Stimulated activated CD4-positive, alpha-beta T cell treated with anti-CD3 and anti-CD28 coated beads, TNF-alpha, amount 100 ng/mL, for 1 hour (primary cell): Measurements from ENCODE around the gene KCTD21.

ENCODE experiments used
- DNase-seq, 3 donors: peaks; one replicate each; pipeline ENCODE4 v3.0.0-alpha.2; 2020; ENCODE audit warnings: low read depth in 3 of 3, low spot score in 1 of 3

The KCTD21 gene

DNA sequence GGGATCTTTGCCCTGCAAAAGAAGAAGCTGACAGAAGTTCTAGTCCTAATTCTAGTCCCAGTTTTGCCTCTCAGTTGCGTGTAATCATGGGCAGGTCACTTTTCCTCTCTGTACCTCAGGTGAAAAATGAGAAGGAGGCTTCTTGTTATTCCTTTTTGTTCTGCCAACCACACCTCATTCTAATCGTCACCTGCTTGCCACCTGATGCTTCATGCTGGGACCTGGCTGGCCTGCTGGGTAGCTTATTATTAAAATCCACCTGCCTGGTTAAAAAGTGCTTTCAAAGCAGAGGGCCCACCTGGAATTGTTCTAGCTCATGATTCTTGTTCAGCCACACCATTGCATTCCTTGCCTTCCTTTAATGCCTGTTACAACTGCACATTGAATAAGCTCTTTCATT lies 40.6 kb downstream of the KCTD21 start:
- DNase-seq, result no peak

DNA sequence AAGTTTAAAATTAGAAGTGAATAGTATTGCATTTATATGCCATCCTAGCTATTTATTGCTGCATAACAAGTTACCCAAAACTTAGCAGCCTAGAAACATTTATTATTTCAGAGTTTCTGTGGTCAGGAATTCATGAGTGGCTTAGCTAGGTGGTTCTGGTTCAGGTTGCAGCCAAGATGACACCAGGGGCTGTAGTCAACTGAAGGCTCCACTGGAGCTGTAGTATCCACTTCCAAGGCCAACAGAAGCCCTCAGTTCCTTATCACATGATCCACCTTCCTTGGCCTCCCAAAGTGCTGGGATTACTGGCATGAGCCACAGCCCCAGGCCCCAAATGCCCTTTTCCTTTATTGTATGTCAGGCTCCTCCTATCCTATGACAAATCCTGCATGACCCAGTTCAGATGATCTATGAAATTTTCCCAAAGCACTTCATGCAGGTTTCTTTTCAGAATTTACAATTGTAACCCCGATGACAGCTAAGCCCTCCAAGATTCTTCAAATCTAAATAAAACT lies 42.9 kb downstream of the KCTD21 start:
- no peak for DNase-seq

DNA sequence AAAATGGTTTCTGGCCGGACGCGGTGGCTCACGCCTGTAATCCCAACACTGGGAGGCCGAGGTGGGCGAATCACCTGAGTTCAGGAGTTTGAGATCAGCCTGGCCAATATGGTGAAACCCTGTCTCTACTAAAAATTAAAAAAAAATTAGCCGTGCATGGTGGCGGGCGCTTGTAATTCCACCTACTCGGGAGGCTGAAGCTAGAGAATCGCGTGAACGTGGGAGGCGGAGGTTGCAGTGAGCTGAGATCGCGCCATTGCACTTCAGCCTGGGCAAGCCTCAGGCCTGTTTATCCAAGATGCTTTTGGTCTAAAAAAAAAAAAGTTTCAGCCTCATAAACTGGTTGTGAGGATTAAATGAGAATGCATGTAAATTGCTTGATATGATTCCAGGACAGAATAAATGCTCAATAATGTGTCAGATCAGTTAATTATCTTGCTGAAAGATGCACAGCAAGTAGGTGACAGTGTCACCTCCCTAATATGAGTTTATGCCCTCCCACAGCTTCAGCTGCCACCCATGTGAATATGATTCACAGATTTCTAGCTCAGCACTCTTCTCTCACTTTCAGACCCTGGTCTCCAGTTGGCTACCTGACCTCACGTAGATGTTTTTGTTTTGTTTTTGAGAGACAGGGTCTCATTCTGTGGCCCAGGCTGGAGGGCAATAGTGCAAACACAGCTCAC lies 47.9 kb downstream of the KCTD21 start:
- no peak for DNase-seq

DNA sequence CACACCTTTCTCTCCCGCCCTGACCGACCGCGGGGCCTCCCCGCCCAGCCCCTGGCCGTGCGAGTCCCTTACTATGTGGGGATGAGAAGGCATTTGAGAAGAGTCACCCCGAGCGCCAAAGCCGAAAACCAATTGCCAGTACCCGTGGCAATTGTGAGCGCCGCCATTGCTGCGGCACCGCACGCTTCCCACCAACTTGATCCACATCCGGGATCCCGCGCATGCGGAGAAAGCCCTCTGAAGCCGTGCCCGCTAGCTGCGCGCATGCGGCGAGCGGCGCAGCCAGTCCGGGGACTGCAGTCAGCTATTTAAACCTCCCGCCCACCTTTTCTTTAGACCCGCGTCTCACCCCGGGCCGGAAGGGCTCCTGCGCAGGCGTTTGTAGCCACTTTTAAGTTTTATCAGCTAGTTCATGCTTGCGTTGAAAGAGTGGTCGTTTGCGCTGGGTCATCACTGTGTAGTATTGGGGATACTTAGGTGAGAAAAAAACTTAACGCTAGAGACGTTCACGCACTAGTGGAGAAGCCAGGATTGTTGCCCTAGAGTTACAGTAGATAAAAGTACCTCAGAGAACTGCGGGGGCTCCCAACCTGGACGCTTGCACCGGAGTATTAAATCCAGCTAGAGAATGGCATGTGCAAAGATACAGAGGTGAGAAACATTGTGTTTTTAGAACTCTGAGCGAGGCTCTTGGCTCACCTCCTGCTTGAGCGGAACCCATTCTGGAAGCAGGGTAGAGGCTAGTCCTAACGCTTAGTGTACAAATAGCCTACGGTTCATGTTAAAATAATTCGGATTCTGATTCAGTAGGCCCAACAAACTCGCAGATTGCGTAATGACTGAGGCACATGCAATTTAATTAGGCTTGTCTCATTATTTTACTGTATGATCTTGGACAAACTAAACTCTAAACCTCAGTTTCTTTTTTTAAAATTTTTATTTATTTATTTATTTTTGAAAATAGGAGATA lies 48.7 kb downstream of the KCTD21 start, which contains the start of gene ALG8:
Gene ALG8 (minus strand): TSS at position 205 of the 970 bp plus-strand sequence. CDS start 38 bp downstream, at position 167.
- peak; percentile 87 to 96 (median 96) for DNase-seq

DNA sequence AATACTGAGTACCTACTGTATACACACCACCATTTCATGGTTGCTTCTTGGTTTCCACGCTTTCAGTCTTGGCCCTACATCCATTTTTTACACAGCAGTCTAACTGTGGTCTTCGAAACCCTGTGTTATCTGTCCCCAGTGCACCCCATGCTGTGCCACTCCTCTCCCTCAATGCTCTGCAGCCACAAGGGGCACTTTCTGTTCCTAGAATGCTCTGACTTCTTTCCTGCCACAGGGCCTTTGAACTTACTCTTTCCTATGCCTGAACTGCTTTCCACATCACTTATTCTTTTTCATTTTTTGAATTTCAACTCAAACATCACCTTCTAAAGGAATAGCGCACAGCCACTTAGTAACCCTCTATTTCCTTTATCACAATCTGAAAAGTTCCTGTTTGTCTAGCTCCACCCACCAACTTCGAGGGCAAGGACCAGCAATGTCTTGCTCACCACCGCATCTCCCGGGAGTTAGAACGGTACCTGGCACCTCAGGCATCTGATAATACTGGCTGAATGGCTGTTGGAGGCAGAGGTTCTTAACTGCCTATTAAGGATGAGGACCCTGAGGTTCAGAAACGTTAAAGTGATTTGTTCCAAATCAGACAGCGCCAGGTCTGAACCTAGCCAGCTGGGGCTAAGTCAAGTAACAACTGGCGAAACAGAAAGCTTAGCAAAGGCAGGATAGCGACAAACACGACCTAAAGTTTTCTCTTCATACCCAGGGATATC lies 49.6 kb downstream of the KCTD21 start:
- peak in 1 of 3 donors; percentile 27 for DNase-seq

DNA sequence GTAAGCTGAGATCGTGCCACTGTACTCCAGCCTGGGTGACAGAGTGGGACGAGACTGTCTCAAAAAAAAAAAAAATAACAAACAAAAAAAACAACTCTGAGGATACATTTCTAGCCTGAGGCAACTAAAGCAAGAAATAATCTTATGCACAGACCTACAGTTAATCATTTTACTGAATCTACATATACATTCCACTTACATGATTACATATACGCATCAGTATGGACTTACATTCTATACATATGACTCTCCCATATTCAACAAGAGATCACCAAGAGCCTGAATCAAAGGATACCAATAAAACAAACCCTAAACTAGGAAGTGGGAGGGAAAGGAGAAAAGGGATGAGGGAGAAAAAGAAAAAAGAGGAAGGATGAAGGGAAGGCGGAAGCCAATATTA lies 50.1 kb downstream of the KCTD21 start:
- no peak for DNase-seq

DNA sequence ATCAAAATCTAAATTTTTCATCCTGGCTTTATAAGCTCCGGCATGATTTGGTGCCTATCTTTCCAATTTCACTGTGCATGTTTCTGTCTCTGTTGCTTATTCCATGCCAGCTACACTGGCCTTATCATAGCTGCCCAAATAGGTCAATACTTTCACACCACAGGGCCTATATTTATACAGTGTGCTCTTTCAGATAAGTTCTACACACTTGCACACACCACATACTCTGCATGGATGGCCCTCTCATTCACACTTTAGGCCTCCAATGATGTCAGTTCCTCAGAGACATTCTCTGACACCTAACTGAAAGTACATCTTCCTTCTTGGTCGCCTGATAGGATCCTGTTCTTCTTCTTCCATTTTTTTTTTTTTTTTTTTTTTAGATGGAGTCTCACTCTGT lies 56.0 kb downstream of the KCTD21 start:
- no peak for DNase-seq

DNA sequence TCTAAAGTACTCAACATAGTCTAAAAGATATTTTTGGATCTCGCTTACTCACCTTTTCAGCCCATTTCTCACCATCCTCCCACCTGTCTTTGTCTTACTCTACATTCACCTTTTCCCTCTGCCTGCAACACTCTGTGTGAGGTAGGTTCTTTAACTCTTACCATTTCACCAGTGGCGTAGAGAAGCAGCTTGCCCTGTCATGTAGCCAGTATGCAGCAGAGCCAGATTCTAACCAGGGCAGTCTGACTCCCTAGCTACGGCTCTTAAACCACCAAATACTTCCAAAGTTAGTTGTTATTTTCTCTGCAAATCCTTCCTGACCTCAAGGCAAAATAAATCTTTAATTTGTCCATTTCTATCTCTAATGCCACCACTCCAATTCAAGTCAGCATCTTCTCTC lies 56.5 kb downstream of the KCTD21 start:
- no peak for DNase-seq

DNA sequence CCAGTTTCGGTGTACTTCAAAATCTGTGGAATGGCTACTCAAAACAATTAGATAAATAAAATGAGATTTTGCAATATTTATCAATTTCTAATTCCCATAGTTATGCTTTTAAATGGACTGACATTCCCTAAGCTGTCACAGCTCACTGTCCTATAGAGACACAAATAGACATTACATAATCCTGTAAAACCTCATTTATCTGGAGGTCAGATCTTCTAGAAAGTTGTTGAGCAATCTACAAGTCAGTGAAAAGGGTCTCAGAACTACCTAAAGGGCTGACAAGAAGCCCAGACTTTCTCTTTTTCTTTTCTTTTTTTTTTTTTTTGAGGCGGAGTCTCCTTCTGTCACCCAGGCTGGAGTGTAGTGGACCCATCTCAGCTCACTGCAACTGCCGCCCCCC lies 61.0 kb downstream of the KCTD21 start:
- no peak for DNase-seq
